ENCODE measurements around the gene DDIT4L. TPM values are rescaled to one million over a fixed set of nuclear protein-coding genes. Genes with fewer than 3 reads are reported as not detected.

DDIT4L gene
- total RNA-seq, 1 experiment from 2014 or later = 7.0 TPM

GRCh38 chr4:100224721-100225120 is 34.5 kb upstream of the DDIT4L start (continued):
- no peak for TF ChIP-seq ATF3 (IDR thresholded peaks at IDR 0.05)
- no peak for TF ChIP-seq ELF1 (IDR thresholded peaks at IDR 0.05; ENCODE audit: borderline replicate concordance, low read depth)

- H4K20me1 ChIP-seq (ENCODE audit: insufficient read depth) = no peaks in the 10 kb centered on the region
- peaks cover 11% of the 10 kb centered on the region in 2 experiments; a peak in 2 of 4 replicates for H3K9me3 ChIP-seq (ENCODE audit: control insufficient read depth in 1 of 2, insufficient read depth in 1 of 2, low read depth in 1 of 2, low read length in 2 of 2)
- CTCF ChIA-PET = no interaction called here
- H3K4me2 ChIP-seq (ENCODE audit: low read length) = no peak overlapping the region
- no peaks in the 10 kb centered on the region for H3K4me1 ChIP-seq (ENCODE audit: control insufficient read depth in 1 of 2, insufficient read depth in 2 of 2, low read length in 2 of 2)
- no peaks in the 10 kb centered on the region for H3K79me2 ChIP-seq (ENCODE audit: insufficient read depth, low read length)
- no TSS peak for BruUV-seq (replicated peaks)
- ATAC-seq = no peak
- no peak overlapping the region for H3K9ac ChIP-seq (ENCODE audit: low read length)
- POLR2A ChIA-PET = no interaction called here
- H3K36me3 ChIP-seq (ENCODE audit: control insufficient read depth in 1 of 2, insufficient read depth in 2 of 2, low read length in 2 of 2) = no peaks in the 10 kb centered on the region
- RAD21 ChIA-PET (ENCODE audit: low non-redundant PET in 1 of 2, low total read pairs in 2 of 2, uncharacterized antibody in 2 of 2, unreplicated experiment in 2 of 2) = no interaction called here
- no peaks in the 10 kb centered on the region for H3K9me2 ChIP-seq (ENCODE audit: insufficient read depth)
- no peak overlapping the region for H3K4me3 ChIP-seq (replicated peaks in 1 of 2; ENCODE audit: low read depth in 1 of 2, low read length in 2 of 2)
- H3K27me3 ChIP-seq (ENCODE audit: insufficient read depth, low read length) = no peaks in the 10 kb centered on the region
- no peak for DNase-seq (ENCODE audit: low read depth, low spot score)
- no peak overlapping the region for H3K27ac ChIP-seq (ENCODE audit: low read depth, low read length)
- intact Hi-C loops (cut with micrococcal nuclease) = no loop called here
- no peak overlapping the region for H2AFZ ChIP-seq (ENCODE audit: low read depth, low read length, poor library complexity, severe bottlenecking)
- TF ChIP-seq MAX (IDR thresholded peaks at IDR 0.05) (no peak), YY1 (IDR thresholded peaks at IDR 0.05; ENCODE audit: extremely low read depth, insufficient replicate concordance, low read depth, low read length) (no peak), ZNF274 (IDR thresholded peaks at IDR 0.05; ENCODE audit: low read depth, low read length) (no peak), JUND (IDR thresholded peaks at IDR 0.05) (no peak), ATF3 (IDR thresholded peaks at IDR 0.05) (no peak), POLR2A (IDR thresholded peaks at IDR 0.05; ENCODE audit: borderline replicate concordance, extremely low read depth, insufficient read depth, insufficient read length) (no peak), FOSL1 (IDR thresholded peaks at IDR 0.05; ENCODE audit: low read depth) (no peak), TCF7L2 (IDR thresholded peaks at IDR 0.05; ENCODE audit: borderline replicate concordance, extremely low read depth, insufficient read depth, insufficient read length) (no peak), ZBTB33 (IDR thresholded peaks at IDR 0.05; ENCODE audit: extremely low read depth, insufficient replicate concordance, low read length) (no peak), RAD21 (IDR thresholded peaks at IDR 0.05; ENCODE audit: low read depth) (no peak), REST (IDR thresholded peaks at IDR 0.05; ENCODE audit: low read depth) (no peak), EGR1 (IDR thresholded peaks at IDR 0.05; ENCODE audit: low read depth) (no peak), CBX3 (IDR thresholded peaks at IDR 0.05; ENCODE audit: low read depth) (no peak), ZFX (IDR thresholded peaks at IDR 0.05) (no peak), CTCF (IDR thresholded peaks at IDR 0.05 in 2 of 3, conservative IDR thresholded peaks at IDR 0.05 in 1 of 3; ENCODE audit: borderline replicate concordance in 1 of 3, insufficient read depth in 1 of 3, low read depth in 2 of 3, low read length in 2 of 3) (no peak), CEBPB (IDR thresholded peaks at IDR 0.05; ENCODE audit: low read depth) (no peak), EZH2phosphoT487 (IDR thresholded peaks at IDR 0.05; ENCODE audit: borderline replicate concordance) (no peak), EZH2 (IDR thresholded peaks at IDR 0.05) (no peak)
These were observed 33.9 kb upstream of the DDIT4L start for GRCh38 chr4:100224160-100224559.
